MM.1S (cell line): Measurements from ENCODE around the gene RCSD1.
"Not testable (repeated sequence)": the region's sequence is repeated elsewhere in the genome, so short reads cannot be mapped to it uniquely, and the experiment has no call there.

Experiments
- DNase-seq: peaks from one replicate; pipeline ENCODE4 v3.0.0-alpha.2; 2015
- H2AFZ ChIP-seq: fragments of 300-600 bp; sonication (generic); 2 replicates; pipeline ENCODE4 v1.6.0; 2016; ENCODE audit warnings: antibody characterized with exemption, low read length
- H3F3A ChIP-seq: fragments of 300-600 bp; sonication (generic); 2 replicates; pipeline ENCODE4 v1.6.1; 2016; ENCODE audit warnings: mild to moderate bottlenecking, antibody characterized with exemption, low read length, moderate library complexity, mixed read lengths; ENCODE audit not compliant: insufficient read depth
- H3K27ac ChIP-seq: fragments of 300-600 bp; sonication (generic); 2 replicates; pipeline ENCODE4 v1.5.1; 2016; ENCODE audit warnings: mild to moderate bottlenecking, low read length
- H3K27me3 ChIP-seq: fragments of 300-600 bp; sonication (generic); replicated peaks from 2 replicates; pipeline ENCODE4 v1.6.0; 2016; ENCODE audit warnings: low read length; ENCODE audit not compliant: insufficient read depth
- H3K36me3 ChIP-seq: fragments of 300-600 bp; sonication (generic); replicated peaks from 2 replicates; pipeline ENCODE4 v1.6.1; 2016; ENCODE audit warnings: mild to moderate bottlenecking, low read length, mixed read lengths; ENCODE audit not compliant: insufficient read depth
- H3K4me1 ChIP-seq: fragments of 300-600 bp; sonication (generic); 2 replicates; pipeline ENCODE4 v1.6.1; 2016; ENCODE audit warnings: low read length, mixed read lengths
- H3K4me2 ChIP-seq: fragments of 300-600 bp; sonication (generic); 2 replicates; pipeline ENCODE4 v1.6.0; 2016; ENCODE audit warnings: low read depth, low read length
- H3K4me3 ChIP-seq: fragments of 300-600 bp; sonication (generic); 2 replicates; pipeline ENCODE4 v1.5.1; 2016; ENCODE audit warnings: low read length, mixed read lengths
- H3K79me2 ChIP-seq: fragments of 300-600 bp; sonication (generic); 2 replicates; pipeline ENCODE4 v1.6.1; 2016; ENCODE audit warnings: mixed run types, low read length, mixed read lengths
- H3K9ac ChIP-seq: fragments of 300-600 bp; sonication (generic); 2 replicates; pipeline ENCODE4 v1.6.1; 2016; ENCODE audit warnings: low read length, mixed read lengths
- H3K9me2 ChIP-seq: fragments of 300-600 bp; sonication (generic); replicated peaks from 2 replicates; pipeline ENCODE4 v1.6.1; 2016; ENCODE audit warnings: mild to moderate bottlenecking, low read length, mixed read lengths; ENCODE audit not compliant: insufficient read depth
- H3K9me3 ChIP-seq: fragments of 300-600 bp; sonication (generic); replicated peaks from 2 replicates; pipeline ENCODE4 v1.6.1; 2016; ENCODE audit warnings: mild to moderate bottlenecking, low read length, mixed read lengths; ENCODE audit not compliant: insufficient read depth
- H4K20me1 ChIP-seq: fragments of 300-600 bp; sonication (generic); 2 replicates; pipeline ENCODE4 v1.6.1; 2016; ENCODE audit warnings: mild to moderate bottlenecking, low read length, moderate library complexity, mixed read lengths; ENCODE audit not compliant: insufficient read depth
- CTCF ChIP-seq: fragments of 300-600 bp; sonication (generic); IDR thresholded peaks from 2 replicates; pipeline ENCODE4 v1.5.1; 2016; ENCODE audit warnings: antibody characterized with exemption, low read length, mixed read lengths
- EZH2 ChIP-seq: fragments of 300-600 bp; sonication (generic); optimal IDR thresholded peaks from 2 replicates; pipeline ENCODE3; 2017; ENCODE audit warnings: low read depth, mild to moderate bottlenecking, antibody characterized with exemption, low read length, mixed read lengths
- EZH2phosphoT487 ChIP-seq: fragments of 300-600 bp; sonication (generic); IDR thresholded peaks from 2 replicates; pipeline ENCODE4 v1.6.1; 2018; ENCODE audit warnings: antibody characterized with exemption, low read length

Gene RCSD1

GRCh38 chr1:167737169-167737568, 107.1 kb downstream of the RCSD1 start:
- Histone ChIP-seq H3K9me3 (no peaks in the 10 kb centered on the region), H3K4me2 (no peak overlapping the region)

GRCh38 chr1:167738158-167738557, 108.1 kb downstream of the RCSD1 start:
- Histone ChIP-seq H3K27me3 (no peaks in the 10 kb centered on the region), H3K36me3 (no peaks in the 10 kb centered on the region), H3K79me2 (peaks cover 4% of the 10 kb centered on the region; the same call in 1 of the 2 replicates), H3K9me2 (no peaks in the 10 kb centered on the region), H3F3A (no peaks in the 10 kb centered on the region), H2AFZ (no peak overlapping the region), H3K27ac (no peak overlapping the region), H3K4me2 (no peak overlapping the region), H3K9me3 (no peaks in the 10 kb centered on the region), H3K4me1 (no peaks in the 10 kb centered on the region), H3K4me3 (no peak overlapping the region), H4K20me1 (no peaks in the 10 kb centered on the region), H3K9ac (no peak overlapping the region)
- TF ChIP-seq EZH2phosphoT487 = no peak
- no peak for TF ChIP-seq EZH2
- TF ChIP-seq CTCF = no peak
- DNase-seq = no peak

More at GRCh38 chr1:167737169-167737568, 107.1 kb downstream of the RCSD1 start:
- Histone ChIP-seq H3K79me2 (peaks cover 4% of the 10 kb centered on the region; the same call in 1 of the 2 replicates), H3K4me3 (no peak overlapping the region), H3K27ac (no peak overlapping the region), H4K20me1 (no peaks in the 10 kb centered on the region), H2AFZ (no peak overlapping the region), H3K4me1 (no peaks in the 10 kb centered on the region), H3K36me3 (no peaks in the 10 kb centered on the region), H3K9me2 (no peaks in the 10 kb centered on the region), H3K9ac (no peak overlapping the region), H3F3A (no peaks in the 10 kb centered on the region), H3K27me3 (no peaks in the 10 kb centered on the region)
- TF ChIP-seq EZH2phosphoT487 (no peak), CTCF (no peak)
- DNase-seq = no peak

GRCh38 chr1:167739752-167740151, 109.7 kb downstream of the RCSD1 start:
- Histone ChIP-seq H3K4me1 (no peaks in the 10 kb centered on the region), H3K9me2 (no peaks in the 10 kb centered on the region), H2AFZ (no peak overlapping the region), H3K27ac (no peak overlapping the region), H3F3A (no peaks in the 10 kb centered on the region), H3K27me3 (no peaks in the 10 kb centered on the region), H3K79me2 (peaks cover 4% of the 10 kb centered on the region; the same call in 1 of the 2 replicates), H3K36me3 (no peaks in the 10 kb centered on the region), H3K4me3 (no peak overlapping the region), H3K9me3 (no peaks in the 10 kb centered on the region), H4K20me1 (no peaks in the 10 kb centered on the region), H3K4me2 (no peak overlapping the region), H3K9ac (no peak overlapping the region)
- TF ChIP-seq EZH2phosphoT487 (no peak), EZH2 (no peak), CTCF (no peak)
- no peak for DNase-seq

- not testable (repeated sequence) for H3K27me3 ChIP-seq, H4K20me1 ChIP-seq, H3F3A ChIP-seq, H3K9me3 ChIP-seq, H3K36me3 ChIP-seq, H3K79me2 ChIP-seq, DNase-seq, H3K27ac ChIP-seq, H3K9ac ChIP-seq, H3K4me2 ChIP-seq, H3K4me1 ChIP-seq, H3K4me3 ChIP-seq, H3K9me2 ChIP-seq, H2AFZ ChIP-seq
Measured at GRCh38 chr1:167741103-167741502, 111.1 kb downstream of the RCSD1 start.

GRCh38 chr1:167742392-167743057, 112.5 kb downstream of the RCSD1 start:
- not testable (repeated sequence) for H3K27ac ChIP-seq, H3K4me3 ChIP-seq, H3K9me3 ChIP-seq, H3K4me2 ChIP-seq, H3K36me3 ChIP-seq, H3K9ac ChIP-seq, H3K27me3 ChIP-seq, H2AFZ ChIP-seq, DNase-seq, H3K79me2 ChIP-seq, H3K9me2 ChIP-seq, H3F3A ChIP-seq, H4K20me1 ChIP-seq, H3K4me1 ChIP-seq
